Kidney epithelial cell (primary cell): ENCODE data around the gene ST6GALNAC3. TPM values are rescaled to one million over a fixed set of nuclear protein-coding genes. Genes with fewer than 3 reads are reported as not detected.

Experiments used
- DNase-seq: peaks from one replicate; pipeline ENCODE4 v3.0.0-alpha.2; 2010; ENCODE audit warnings: low read depth
- H3K27me3 ChIP-seq: 2 replicates; pipeline ENCODE4 v1.6.0; 2011; ENCODE audit warnings: low read length; ENCODE audit not compliant: control insufficient read depth, insufficient read depth
- H3K36me3 ChIP-seq: 2 replicates; pipeline ENCODE4 v1.5.1; 2011; ENCODE audit warnings: low read length; ENCODE audit not compliant: control insufficient read depth, insufficient read depth
- H3K4me3 ChIP-seq: 2 replicates; pipeline ENCODE4 v1.5.1; 2011; ENCODE audit warnings: low read depth, mild to moderate bottlenecking, control low read depth, low read length
- total RNA-seq: library from RNA; depleted of rRNA; stranded (reverse); fragments of >200 nt; gene quantifications from 2 replicates; pipeline ENCODE4 v1.2.3, GENCODE V29; 2015
- TF ChIP-seq, protein P1 (sequence below): IDR thresholded peaks from 2 replicates; pipeline ENCODE4 v1.5.1; 2011; ENCODE audit warnings: mild to moderate bottlenecking, moderate library complexity, low read length, control low read depth, inconsistent platforms; ENCODE audit not compliant: insufficient read depth, poor library complexity, severe bottlenecking

ST6GALNAC3 gene
- total RNA-seq, 1 donor from 2014 or later: 4.1 TPM

DNA sequence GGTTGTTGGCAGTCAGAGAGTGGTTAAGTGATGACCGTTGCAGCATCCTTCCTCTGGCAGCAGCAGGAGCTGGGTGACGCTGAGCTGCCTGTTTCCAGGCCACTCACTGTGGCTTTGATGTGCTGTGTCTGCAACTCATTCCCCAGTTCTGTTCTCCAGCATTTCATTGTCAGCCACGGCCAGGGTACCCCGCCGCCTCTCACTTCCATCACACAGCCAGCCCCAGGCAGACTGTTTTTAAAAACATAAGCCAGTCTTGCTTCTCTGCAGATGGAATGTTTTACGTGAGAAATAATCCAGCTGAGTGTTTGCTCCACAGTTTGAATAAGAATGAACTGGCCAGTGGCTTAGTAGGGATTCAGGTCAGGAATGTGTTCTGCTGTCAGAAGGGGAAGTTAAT lies 21.5 kb upstream of the ST6GALNAC3 start:
- TF ChIP-seq, protein P1, sequence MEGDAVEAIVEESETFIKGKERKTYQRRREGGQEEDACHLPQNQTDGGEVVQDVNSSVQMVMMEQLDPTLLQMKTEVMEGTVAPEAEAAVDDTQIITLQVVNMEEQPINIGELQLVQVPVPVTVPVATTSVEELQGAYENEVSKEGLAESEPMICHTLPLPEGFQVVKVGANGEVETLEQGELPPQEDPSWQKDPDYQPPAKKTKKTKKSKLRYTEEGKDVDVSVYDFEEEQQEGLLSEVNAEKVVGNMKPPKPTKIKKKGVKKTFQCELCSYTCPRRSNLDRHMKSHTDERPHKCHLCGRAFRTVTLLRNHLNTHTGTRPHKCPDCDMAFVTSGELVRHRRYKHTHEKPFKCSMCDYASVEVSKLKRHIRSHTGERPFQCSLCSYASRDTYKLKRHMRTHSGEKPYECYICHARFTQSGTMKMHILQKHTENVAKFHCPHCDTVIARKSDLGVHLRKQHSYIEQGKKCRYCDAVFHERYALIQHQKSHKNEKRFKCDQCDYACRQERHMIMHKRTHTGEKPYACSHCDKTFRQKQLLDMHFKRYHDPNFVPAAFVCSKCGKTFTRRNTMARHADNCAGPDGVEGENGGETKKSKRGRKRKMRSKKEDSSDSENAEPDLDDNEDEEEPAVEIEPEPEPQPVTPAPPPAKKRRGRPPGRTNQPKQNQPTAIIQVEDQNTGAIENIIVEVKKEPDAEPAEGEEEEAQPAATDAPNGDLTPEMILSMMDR: no peak
- no peak for DNase-seq
- no peak overlapping the region for H3K4me3 ChIP-seq
- no peaks in the 10 kb centered on the region for H3K36me3 ChIP-seq
- H3K27me3 ChIP-seq: no peaks in the 10 kb centered on the region

DNA sequence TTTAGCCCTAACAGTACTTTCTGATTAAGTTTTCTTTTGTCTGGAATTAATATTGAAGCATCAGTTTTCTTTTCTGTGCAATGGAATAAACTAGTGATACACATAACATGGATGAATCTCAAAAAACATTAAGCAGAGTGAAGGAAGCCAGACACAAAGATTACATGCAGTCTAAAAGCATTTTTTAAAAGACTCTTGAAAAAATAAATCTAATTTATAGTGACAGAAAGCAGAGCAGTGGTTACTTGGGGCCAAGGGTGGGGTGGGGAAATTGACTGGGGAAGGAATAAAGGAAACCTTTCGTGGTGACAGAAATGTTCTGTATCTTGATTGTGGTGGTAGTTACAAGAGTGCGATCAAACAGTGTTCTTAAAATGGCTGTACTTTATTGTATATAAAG lies 20.2 kb upstream of the ST6GALNAC3 start:
- H3K27me3 ChIP-seq: no peaks in the 10 kb centered on the region
- TF ChIP-seq, protein P1: no peak
- DNase-seq: no peak
- no peak overlapping the region for H3K4me3 ChIP-seq
- H3K36me3 ChIP-seq: no peaks in the 10 kb centered on the region

DNA sequence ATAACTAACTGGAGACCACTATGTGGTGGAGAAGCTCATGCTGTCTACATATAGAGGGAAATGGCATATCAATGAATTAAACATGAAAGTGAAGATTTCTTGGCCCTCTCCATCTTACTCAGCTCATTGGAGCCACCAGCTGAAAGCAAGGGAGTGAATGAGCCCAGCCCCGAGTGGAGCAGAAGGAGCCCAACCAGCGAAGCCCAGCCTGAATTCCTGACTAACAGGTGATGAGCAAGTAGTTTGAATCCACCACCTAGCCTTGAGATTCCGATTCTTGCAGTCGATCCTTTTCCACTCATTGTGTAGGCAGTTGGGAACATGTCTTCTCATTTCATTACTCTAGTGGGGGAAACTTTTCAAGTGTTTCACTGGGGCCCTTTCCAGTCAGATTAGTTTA lies 18.6 kb upstream of the ST6GALNAC3 start:
- H3K27me3 ChIP-seq: no peaks in the 10 kb centered on the region
- H3K36me3 ChIP-seq: no peaks in the 10 kb centered on the region
- no peak for DNase-seq
- TF ChIP-seq, protein P1: no peak
- H3K4me3 ChIP-seq: no peak overlapping the region

DNA sequence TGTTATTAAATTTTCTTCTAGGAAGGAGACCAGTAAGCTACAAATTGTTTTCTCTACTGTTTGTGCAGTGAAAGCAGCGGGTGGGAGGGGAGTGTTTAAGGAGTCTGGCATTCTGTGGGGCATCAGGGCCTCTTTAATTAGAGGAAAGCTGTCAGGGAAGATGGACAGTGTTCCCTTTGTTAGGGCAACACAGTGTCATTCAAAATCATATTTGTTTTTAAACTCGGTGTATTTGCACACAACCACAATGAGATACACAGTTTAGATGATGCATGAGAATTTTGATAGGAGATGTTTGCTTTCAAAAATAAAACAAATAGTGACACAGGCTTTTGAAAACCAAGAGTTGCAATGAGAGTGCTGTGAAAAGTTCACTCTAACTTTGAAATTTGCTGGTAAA lies 15.1 kb upstream of the ST6GALNAC3 start:
- TF ChIP-seq, protein P1: no peak
- H3K27me3 ChIP-seq: no peaks in the 10 kb centered on the region
- H3K4me3 ChIP-seq: no peak overlapping the region
- H3K36me3 ChIP-seq: no peaks in the 10 kb centered on the region
- DNase-seq: no peak

DNA sequence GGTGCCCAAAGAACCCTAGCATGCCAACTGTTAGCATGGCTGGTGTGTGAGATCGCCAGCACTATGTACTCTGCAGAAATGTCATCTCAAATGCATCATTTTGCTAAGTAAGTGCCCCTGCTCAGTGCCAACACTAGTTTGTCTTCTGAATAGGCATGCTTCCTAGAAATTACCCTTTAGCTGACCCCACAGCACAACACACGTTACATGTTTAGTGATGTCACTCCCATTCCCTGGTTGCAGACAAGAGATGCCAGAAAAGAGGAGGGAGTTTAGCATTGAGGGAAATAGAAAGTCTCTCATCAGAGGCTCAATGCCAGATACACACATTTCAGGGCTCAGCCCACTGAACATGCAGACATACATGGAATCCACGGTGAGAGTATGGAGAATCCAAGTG lies 9.3 kb upstream of the ST6GALNAC3 start:
- TF ChIP-seq, protein P1: no peak
- Histone ChIP-seq H3K4me3 (no peak overlapping the region), H3K36me3 (no peaks in the 10 kb centered on the region), H3K27me3 (no peaks in the 10 kb centered on the region)
- no peak for DNase-seq

DNA sequence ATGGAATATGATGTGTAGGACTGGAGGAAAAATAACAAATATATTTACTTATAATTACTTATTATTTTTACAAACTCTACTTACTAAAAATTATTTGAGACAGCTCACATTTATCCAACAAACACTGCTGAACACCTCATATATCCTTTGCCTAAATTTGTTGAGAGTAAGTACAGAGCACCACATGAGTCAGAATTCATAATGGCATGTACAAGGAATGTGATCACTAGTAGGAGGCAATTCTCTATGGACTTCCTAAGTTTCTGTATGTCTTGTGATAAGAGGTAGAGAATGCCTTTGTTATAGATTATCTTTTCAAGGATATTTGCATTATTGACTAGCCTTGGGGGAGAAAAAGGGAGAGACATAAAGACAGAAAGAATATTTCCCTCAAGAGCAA lies 8.2 kb upstream of the ST6GALNAC3 start:
- H3K36me3 ChIP-seq: no peaks in the 10 kb centered on the region
- no peak for DNase-seq

More for the DNA sequence above, 8.2 kb upstream of the ST6GALNAC3 start:
- TF ChIP-seq, protein P1: no peak
- H3K27me3 ChIP-seq: no peaks in the 10 kb centered on the region
- H3K4me3 ChIP-seq: no peak overlapping the region
